OCI-LY3 (cell line): Measurements from ENCODE around the gene S100A9.

Source experiments
- H2AFZ ChIP-seq: fragments of 200-600, 300-600 bp; shearing (Covaris generic); 2 replicates; pipeline ENCODE4 v1.6.0; 2014; ENCODE audit warnings: antibody characterized with exemption, low read depth, low read length
- H3K27ac ChIP-seq: fragments of 200-600, 300-600 bp; sonication (generic); 2 replicates; pipeline ENCODE4 v1.5.1; 2014; ENCODE audit warnings: mild to moderate bottlenecking, low read length, moderate library complexity, mixed read lengths
- H3K27me3 ChIP-seq: fragments of 200-600, 300-600 bp; sonication (generic); 2 replicates; pipeline ENCODE4 v1.6.1; 2014; ENCODE audit warnings: low read depth, low read length, mixed read lengths
- H3K36me3 ChIP-seq: fragments of 200-600, 300-600 bp; sonication (generic); replicated peaks from 2 replicates; pipeline ENCODE3; 2014; ENCODE audit warnings: low read depth, low read length, mixed read lengths
- H3K4me1 ChIP-seq: fragments of 300-600, 200-600 bp; sonication (generic); 2 replicates; pipeline ENCODE4 v1.6.1; 2014; ENCODE audit warnings: low read length, mixed read lengths
- H3K4me2 ChIP-seq: fragments of 200-600, 300-600 bp; sonication (generic); 2 replicates; pipeline ENCODE4 v1.6.1; 2014; ENCODE audit warnings: low read length, mixed read lengths
- H3K4me3 ChIP-seq: fragments of 300-600, 200-600 bp; sonication (generic); 2 replicates; pipeline ENCODE4 v1.5.1; 2014; ENCODE audit warnings: antibody characterized with exemption, mild to moderate bottlenecking, low read length, moderate library complexity
- H3K79me2 ChIP-seq: fragments of 300-600, 200-600 bp; shearing (Covaris generic); 2 replicates; pipeline ENCODE4 v1.6.1; 2014; ENCODE audit warnings: mild to moderate bottlenecking, low read length, mixed read lengths
- H3K9ac ChIP-seq: fragments of 300-600, 200-600 bp; shearing (Covaris generic); 2 replicates; pipeline ENCODE4 v1.6.0; 2014; ENCODE audit warnings: mild to moderate bottlenecking, low read length, moderate library complexity
- H3K9me3 ChIP-seq: fragments of 200-600, 300-600 bp; shearing (Covaris generic); 2 replicates; pipeline ENCODE4 v1.6.1; 2014; ENCODE audit warnings: low read length, mixed read lengths; ENCODE audit not compliant: insufficient read depth
- H4K20me1 ChIP-seq: fragments of 200-600, 300-600 bp; sonication (generic); 2 replicates; pipeline ENCODE4 v1.6.1; 2016; ENCODE audit warnings: low read length, mixed read lengths; ENCODE audit not compliant: insufficient read depth
- EZH2phosphoT487 ChIP-seq: fragments of 200-600 bp; shearing (Covaris generic); IDR thresholded peaks from 2 replicates; pipeline ENCODE4 v1.6.1; 2018; ENCODE audit warnings: antibody characterized with exemption, mixed run types, low read depth
- TF ChIP-seq, protein P1 (sequence below): fragments of 200-600, 300-600 bp; sonication (generic); IDR thresholded peaks from 2 replicates; pipeline ENCODE4 v1.5.1; 2014; ENCODE audit warnings: antibody characterized with exemption, low read length, low read depth

The S100A9 gene

DNA sequence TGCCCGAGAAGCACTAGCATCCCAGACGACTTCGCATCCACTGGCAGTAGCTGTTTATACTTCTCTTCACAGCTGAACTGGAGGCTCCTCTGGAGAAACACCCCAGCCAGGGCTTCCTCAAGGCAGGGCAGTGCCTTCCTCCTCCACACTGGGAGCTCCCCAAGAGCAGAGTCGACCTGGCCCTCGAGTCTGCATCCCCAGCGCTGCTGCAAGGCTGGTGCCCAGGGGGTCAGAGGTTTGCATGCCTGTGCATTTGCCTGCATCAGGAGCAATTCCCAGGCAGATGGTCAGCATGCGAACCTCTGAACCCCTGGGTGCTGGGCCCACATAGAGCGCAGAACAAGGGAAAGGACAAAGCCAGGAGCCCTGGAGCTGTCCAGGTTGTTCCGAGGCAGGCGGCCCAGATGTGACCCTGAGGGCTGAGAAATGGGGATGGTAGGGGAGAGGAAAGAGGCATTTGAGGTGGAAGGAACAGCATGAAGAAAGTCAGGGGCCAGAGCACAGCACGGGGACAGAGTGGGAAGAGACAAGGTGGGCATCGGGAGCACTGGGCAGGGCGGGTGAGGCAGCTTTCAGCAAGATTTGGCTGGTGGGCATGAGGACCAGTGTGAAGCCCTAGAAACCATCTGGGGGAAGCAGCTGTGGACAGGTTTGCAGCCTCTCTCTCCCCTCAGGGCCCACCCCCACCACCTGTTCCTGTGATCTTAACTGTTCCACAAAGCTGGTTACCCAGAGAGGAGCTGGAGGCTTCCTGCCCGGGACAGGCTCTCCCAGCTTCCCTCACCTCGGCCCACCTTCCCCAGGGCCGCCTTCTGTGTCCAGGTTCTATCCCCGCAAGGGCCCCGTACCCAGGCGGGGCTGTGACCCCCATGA, 39.6 kb downstream of the S100A9 start:
- H3K4me1 ChIP-seq = no peaks in the 10 kb centered on the region
- no peak overlapping the region for H3K4me2 ChIP-seq
- no peak overlapping the region for H3K4me3 ChIP-seq
- no peaks in the 10 kb centered on the region for H3K36me3 ChIP-seq
- no peak overlapping the region for H3K9ac ChIP-seq
- no peaks in the 10 kb centered on the region for H4K20me1 ChIP-seq
- peaks cover 78% of the 10 kb centered on the region for H3K27me3 ChIP-seq
- no peak overlapping the region for H3K27ac ChIP-seq
- TF ChIP-seq, protein P1, sequence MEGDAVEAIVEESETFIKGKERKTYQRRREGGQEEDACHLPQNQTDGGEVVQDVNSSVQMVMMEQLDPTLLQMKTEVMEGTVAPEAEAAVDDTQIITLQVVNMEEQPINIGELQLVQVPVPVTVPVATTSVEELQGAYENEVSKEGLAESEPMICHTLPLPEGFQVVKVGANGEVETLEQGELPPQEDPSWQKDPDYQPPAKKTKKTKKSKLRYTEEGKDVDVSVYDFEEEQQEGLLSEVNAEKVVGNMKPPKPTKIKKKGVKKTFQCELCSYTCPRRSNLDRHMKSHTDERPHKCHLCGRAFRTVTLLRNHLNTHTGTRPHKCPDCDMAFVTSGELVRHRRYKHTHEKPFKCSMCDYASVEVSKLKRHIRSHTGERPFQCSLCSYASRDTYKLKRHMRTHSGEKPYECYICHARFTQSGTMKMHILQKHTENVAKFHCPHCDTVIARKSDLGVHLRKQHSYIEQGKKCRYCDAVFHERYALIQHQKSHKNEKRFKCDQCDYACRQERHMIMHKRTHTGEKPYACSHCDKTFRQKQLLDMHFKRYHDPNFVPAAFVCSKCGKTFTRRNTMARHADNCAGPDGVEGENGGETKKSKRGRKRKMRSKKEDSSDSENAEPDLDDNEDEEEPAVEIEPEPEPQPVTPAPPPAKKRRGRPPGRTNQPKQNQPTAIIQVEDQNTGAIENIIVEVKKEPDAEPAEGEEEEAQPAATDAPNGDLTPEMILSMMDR = no peak
- no peak for TF ChIP-seq EZH2phosphoT487
- no peak overlapping the region for H2AFZ ChIP-seq
- no peaks in the 10 kb centered on the region for H3K9me3 ChIP-seq
- H3K79me2 ChIP-seq = no peaks in the 10 kb centered on the region

DNA sequence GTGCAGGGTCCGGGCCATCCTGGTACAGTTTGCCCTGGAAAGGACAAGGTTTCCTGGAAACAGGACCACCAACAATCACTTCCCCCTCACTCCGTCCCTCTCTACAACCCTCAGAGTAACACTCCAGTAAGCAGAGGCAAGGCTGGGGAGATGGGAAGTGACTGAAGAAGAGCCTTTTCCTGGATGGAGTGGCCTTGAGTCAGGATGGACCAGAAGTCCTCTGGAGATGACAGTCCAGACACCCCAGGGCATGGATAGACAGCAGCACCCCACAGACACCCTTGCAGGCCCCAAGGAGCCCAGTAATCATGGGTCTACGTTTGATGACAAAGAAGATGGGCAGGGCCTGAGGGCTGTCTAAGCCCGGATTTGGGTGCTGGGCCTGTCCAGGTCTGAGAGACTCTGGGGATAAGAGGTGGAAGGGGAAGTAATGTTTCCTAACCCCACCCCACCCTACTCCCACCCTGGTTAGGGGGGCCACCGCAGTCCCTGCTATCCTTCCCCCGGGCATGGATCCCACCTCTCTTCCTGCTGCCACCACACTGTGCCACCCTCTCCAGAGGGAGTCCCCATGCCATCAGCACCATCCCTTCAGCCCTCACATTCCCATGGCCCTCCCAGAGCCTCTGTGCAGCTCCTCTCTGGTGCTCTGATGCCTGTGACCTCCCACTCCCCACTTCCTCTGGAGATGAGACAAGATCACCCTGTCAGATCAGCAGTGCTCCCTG, 40.4 kb downstream of the S100A9 start:
- Histone ChIP-seq H4K20me1 (no peaks in the 10 kb centered on the region), H3K27ac (no peak overlapping the region), H3K9me3 (no peaks in the 10 kb centered on the region), H3K9ac (no peak overlapping the region), H3K36me3 (no peaks in the 10 kb centered on the region), H3K79me2 (no peaks in the 10 kb centered on the region), H3K4me3 (no peak overlapping the region), H2AFZ (no peak overlapping the region), H3K4me1 (no peaks in the 10 kb centered on the region), H3K27me3 (peaks cover 77% of the 10 kb centered on the region), H3K4me2 (no peak overlapping the region)
- no peak for TF ChIP-seq EZH2phosphoT487
- TF ChIP-seq, protein P1 = no peak

DNA sequence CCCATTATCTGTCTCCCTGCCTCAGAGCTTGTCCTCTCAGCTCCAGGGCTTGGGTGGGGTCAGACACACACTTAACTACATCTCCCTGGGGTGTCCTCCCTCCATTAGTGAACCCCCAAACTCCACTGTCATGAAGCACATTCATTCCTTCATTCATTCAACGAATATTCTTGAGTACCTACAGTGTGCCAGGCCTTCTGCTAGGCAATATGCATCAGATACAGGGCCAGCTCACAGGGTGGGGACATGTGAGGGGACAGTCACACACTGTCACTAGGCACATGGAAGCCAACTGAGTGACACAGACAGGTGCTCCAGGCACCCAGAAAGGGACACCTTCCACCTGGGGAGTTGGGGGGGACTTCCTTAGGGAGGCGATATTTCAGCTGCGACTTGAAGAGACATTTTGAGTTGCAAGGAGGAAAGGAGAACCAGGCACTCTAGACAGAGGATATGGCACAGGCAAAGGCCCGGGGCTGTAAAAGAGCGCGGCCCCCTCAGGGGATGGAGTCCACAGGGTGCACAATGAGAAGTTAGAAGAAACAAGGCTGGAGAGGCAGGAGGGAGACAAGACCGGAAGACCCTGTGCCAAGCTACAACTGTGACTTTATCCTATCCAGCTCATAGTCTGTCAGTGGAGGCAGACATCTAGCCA, 41.9 kb downstream of the S100A9 start:
- Histone ChIP-seq H3K9ac (no peak overlapping the region), H3K36me3 (no peaks in the 10 kb centered on the region), H3K4me2 (no peak overlapping the region), H2AFZ (no peak overlapping the region), H3K9me3 (no peaks in the 10 kb centered on the region), H3K4me3 (no peak overlapping the region), H3K4me1 (no peaks in the 10 kb centered on the region), H3K27ac (no peak overlapping the region), H3K27me3 (peaks cover 78% of the 10 kb centered on the region), H3K79me2 (no peaks in the 10 kb centered on the region), H4K20me1 (no peaks in the 10 kb centered on the region)
- TF ChIP-seq, protein P1 = no peak
- TF ChIP-seq EZH2phosphoT487 = no peak

DNA sequence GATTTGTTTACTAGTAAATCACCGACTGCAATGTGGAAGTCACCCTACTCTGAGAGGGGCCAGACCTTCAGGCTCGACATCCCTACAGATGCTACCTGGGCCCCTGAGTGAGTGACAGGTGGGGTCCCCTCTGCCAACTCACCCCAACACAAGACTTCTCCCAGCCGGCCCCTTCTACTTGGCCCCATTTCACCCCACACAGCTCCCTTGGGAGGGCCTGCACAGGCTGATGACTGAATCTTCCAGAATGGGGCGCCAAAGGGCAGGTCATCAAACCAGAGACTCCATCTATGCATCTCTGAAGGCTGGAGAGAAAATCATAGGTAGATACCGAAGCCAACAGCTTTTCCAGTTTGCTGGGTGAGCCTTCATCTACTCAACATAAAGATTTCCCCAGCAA, 42.6 kb downstream of the S100A9 start:
- Histone ChIP-seq H3K4me2 (no peak overlapping the region), H3K4me1 (no peaks in the 10 kb centered on the region), H3K79me2 (no peaks in the 10 kb centered on the region), H4K20me1 (no peaks in the 10 kb centered on the region), H3K4me3 (no peak overlapping the region), H3K27ac (no peak overlapping the region), H3K36me3 (no peaks in the 10 kb centered on the region), H3K9ac (no peak overlapping the region), H3K27me3 (peaks cover 71% of the 10 kb centered on the region), H2AFZ (no peak overlapping the region), H3K9me3 (no peaks in the 10 kb centered on the region)
- TF ChIP-seq, protein P1 = peak; percentile 51
- no peak for TF ChIP-seq EZH2phosphoT487
